ENCODE data around the gene ECI2.

DNA sequence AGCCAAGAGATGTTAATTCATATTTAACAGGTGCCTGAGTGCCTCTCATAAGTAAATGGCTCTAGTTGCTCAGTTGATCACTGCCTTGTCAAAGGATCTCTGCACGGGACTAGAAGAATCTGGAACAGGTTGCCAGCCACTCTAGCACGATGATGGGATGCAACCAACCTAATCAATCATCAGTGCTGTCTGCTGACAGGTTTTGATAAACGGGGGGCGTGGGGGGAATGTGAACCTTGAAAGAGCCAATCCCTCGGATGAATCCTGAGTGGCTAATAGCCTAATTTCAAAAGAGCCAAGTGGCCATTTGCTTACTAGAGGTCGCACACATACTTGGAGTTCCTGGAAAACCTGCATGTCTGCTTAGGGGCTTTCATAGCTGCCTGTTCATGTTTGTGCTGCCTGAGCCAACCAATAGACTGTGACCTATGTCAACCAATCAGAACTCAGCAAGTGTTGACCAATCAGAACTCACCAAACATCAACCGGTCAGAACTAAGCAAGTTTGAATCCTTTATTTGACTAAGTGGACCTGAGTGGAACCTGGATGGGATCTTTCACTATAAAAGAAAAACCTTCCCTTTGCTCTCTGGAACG is 43.5 kb upstream of the ECI2 start:
- TF ChIP-seq, protein P1, sequence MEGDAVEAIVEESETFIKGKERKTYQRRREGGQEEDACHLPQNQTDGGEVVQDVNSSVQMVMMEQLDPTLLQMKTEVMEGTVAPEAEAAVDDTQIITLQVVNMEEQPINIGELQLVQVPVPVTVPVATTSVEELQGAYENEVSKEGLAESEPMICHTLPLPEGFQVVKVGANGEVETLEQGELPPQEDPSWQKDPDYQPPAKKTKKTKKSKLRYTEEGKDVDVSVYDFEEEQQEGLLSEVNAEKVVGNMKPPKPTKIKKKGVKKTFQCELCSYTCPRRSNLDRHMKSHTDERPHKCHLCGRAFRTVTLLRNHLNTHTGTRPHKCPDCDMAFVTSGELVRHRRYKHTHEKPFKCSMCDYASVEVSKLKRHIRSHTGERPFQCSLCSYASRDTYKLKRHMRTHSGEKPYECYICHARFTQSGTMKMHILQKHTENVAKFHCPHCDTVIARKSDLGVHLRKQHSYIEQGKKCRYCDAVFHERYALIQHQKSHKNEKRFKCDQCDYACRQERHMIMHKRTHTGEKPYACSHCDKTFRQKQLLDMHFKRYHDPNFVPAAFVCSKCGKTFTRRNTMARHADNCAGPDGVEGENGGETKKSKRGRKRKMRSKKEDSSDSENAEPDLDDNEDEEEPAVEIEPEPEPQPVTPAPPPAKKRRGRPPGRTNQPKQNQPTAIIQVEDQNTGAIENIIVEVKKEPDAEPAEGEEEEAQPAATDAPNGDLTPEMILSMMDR (IDR thresholded peaks at IDR 0.05; ENCODE audit: low read length): no peak
- no peak for TF ChIP-seq EZH2 (IDR thresholded peaks at IDR 0.05; ENCODE audit: borderline replicate concordance, low read length)

Measured in OCI-LY1 (cell line).